Chondrocyte (in vitro differentiated cells): ENCODE results near the gene UBASH3B. TPM values are rescaled to one million over a fixed set of nuclear protein-coding genes. Genes with fewer than 3 reads are reported as not detected.
"Not testable (repeated sequence)": the region's sequence is repeated elsewhere in the genome, so short reads cannot be mapped to it uniquely, and the experiment has no call there.

ENCODE experiments used
- DNase-seq: peaks from one replicate; pipeline ENCODE4 v3.0.0; 2021; ENCODE audit warnings: mixed read lengths, low spot score
- H3K27ac Mint-ChIP-seq: one replicate; pipeline ENCODE4 v1.8.0; 2021; ENCODE audit warnings: mild to moderate bottlenecking, moderate library complexity, mixed read lengths; ENCODE audit not compliant: unreplicated experiment
- H3K27me3 Mint-ChIP-seq: 2 replicates; pipeline ENCODE4 v1.8.0; 2021; ENCODE audit warnings: low read depth, mixed read lengths
- H3K36me3 Mint-ChIP-seq: 2 replicates; pipeline ENCODE4 v1.8.0; 2021; ENCODE audit warnings: low read depth, mixed read lengths
- H3K4me1 Mint-ChIP-seq: 2 replicates; pipeline ENCODE4 v1.8.0; 2021; ENCODE audit warnings: low read depth, mild to moderate bottlenecking, mixed read lengths
- H3K4me3 Mint-ChIP-seq: one replicate; pipeline ENCODE4 v1.8.0; 2021; ENCODE audit warnings: mild to moderate bottlenecking, moderate library complexity, mixed read lengths; ENCODE audit not compliant: unreplicated experiment
- H3K9me3 Mint-ChIP-seq: 2 replicates; pipeline ENCODE4 v1.8.0; 2021; ENCODE audit warnings: low read depth, mixed read lengths
- long read RNA-seq: library from polyadenylated mRNA; stranded (forward); transcript quantifications from one replicate; pipeline ENCODE4 v2.0.0, GENCODE V29; 2021
- total RNA-seq: library from RNA; stranded (reverse); gene quantifications from 3 replicates; pipeline ENCODE4 v1.2.1, GENCODE V29; 2021
- TF ChIP-seq, protein P1 (sequence below): fragments of 200-600 bp; sonication (generic); IDR thresholded peaks from 2 replicates; pipeline ENCODE4 v1.5.0; 2021; ENCODE audit warnings: antibody characterized with exemption, mild to moderate bottlenecking, moderate library complexity

Gene UBASH3B, protein sequence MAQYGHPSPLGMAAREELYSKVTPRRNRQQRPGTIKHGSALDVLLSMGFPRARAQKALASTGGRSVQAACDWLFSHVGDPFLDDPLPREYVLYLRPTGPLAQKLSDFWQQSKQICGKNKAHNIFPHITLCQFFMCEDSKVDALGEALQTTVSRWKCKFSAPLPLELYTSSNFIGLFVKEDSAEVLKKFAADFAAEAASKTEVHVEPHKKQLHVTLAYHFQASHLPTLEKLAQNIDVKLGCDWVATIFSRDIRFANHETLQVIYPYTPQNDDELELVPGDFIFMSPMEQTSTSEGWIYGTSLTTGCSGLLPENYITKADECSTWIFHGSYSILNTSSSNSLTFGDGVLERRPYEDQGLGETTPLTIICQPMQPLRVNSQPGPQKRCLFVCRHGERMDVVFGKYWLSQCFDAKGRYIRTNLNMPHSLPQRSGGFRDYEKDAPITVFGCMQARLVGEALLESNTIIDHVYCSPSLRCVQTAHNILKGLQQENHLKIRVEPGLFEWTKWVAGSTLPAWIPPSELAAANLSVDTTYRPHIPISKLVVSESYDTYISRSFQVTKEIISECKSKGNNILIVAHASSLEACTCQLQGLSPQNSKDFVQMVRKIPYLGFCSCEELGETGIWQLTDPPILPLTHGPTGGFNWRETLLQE
- 10.4 to 14.8 TPM (median 14.4 TPM) in 3 replicates for total RNA-seq
- long read RNA-seq, full-length matches to known transcripts = 6 of 9 reads
- long read RNA-seq, partial matches to known transcripts = 1 of 9 reads
- long read RNA-seq, other reads (novel, unspliced or antisense) = 2 of 9 reads

DNA sequence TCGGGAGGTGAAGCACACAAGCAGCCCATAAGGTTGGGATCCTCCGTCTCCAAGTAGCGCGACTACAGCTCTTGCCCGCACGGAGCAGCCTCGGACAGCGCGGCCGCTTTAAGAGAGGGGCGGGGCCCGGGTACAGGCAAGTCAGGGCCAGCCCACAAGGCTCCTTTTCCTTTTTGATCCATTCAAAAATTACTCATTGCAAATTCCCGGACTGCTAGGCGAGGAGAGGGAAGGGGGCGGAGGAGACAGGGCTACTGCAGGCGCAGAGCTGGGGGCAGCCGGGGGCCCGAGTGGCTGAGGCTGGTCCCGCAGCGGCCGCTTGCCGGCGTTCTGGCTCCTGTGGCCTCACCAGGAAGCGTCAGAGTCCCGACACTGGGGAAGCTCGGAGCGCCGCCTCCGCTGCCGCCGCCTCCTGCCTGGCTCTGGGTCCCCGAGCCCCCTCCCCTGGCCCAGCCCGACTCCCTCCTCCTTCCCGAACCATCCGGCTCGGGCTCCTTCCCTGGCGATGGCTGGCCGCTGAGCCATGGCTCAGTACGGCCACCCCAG is at the start of gene UBASH3B:
TSS of gene UBASH3B (plus strand) at position 196 of the 546 bp plus-strand sequence. CDS start at position 524, 328 bp downstream.
- peak within 1 kb of the TSS; percentile 94 for H3K4me3 Mint-ChIP-seq
- no peak for DNase-seq
- TF ChIP-seq, protein P1, sequence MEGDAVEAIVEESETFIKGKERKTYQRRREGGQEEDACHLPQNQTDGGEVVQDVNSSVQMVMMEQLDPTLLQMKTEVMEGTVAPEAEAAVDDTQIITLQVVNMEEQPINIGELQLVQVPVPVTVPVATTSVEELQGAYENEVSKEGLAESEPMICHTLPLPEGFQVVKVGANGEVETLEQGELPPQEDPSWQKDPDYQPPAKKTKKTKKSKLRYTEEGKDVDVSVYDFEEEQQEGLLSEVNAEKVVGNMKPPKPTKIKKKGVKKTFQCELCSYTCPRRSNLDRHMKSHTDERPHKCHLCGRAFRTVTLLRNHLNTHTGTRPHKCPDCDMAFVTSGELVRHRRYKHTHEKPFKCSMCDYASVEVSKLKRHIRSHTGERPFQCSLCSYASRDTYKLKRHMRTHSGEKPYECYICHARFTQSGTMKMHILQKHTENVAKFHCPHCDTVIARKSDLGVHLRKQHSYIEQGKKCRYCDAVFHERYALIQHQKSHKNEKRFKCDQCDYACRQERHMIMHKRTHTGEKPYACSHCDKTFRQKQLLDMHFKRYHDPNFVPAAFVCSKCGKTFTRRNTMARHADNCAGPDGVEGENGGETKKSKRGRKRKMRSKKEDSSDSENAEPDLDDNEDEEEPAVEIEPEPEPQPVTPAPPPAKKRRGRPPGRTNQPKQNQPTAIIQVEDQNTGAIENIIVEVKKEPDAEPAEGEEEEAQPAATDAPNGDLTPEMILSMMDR = peak; percentile 46
- H3K4me1 Mint-ChIP-seq = peaks cover 23% of the 10 kb centered on the region
- peaks cover 2% of the 10 kb centered on the region for H3K27me3 Mint-ChIP-seq
- H3K36me3 Mint-ChIP-seq = no peaks in the 10 kb centered on the region
- no peaks in the 10 kb centered on the region for H3K9me3 Mint-ChIP-seq
- H3K27ac Mint-ChIP-seq = peak within 1 kb of the TSS; percentile 89

GRCh38 chr11:122607162-122607561 is 48.4 kb upstream of the UBASH3B start:
- H3K4me1 Mint-ChIP-seq, H3K9me3 Mint-ChIP-seq, DNase-seq, H3K36me3 Mint-ChIP-seq, H3K4me3 Mint-ChIP-seq, H3K27me3 Mint-ChIP-seq, H3K27ac Mint-ChIP-seq: not testable (repeated sequence)

GRCh38 chr11:122612123-122612824 is 43.2 kb upstream of the UBASH3B start:
- Mint-ChIP-seq H3K27me3 (peaks cover 3% of the 10 kb centered on the region), H3K4me3 (no peak overlapping the region), H3K4me1 (no peaks in the 10 kb centered on the region), H3K27ac (no peak overlapping the region), H3K36me3 (no peaks in the 10 kb centered on the region), H3K9me3 (no peaks in the 10 kb centered on the region)
- TF ChIP-seq, protein P1 = no peak
- no peak for DNase-seq

DNA sequence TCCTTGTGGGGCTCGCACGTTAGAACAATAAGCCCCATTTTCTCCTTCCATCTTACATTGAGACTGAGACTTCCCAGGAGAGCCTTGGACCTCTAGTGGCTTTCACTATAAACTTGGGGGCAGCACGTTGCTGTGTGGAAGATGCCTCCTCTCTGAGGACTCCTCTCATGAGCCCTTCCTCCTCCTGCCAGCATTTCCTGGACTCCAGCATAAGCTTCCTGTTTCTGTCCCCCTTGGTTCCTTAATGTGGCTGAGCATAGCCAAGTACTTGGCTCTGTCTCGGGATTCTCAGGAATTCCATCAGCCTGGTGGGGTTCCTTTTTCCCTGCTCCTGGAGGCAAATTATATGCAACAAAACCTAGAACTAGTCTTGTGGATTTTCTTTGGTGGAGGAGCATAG is 38.8 kb upstream of the UBASH3B start:
- Mint-ChIP-seq H3K9me3 (peaks cover 6% of the 10 kb centered on the region), H3K4me1 (no peaks in the 10 kb centered on the region), H3K27me3 (peaks cover 3% of the 10 kb centered on the region), H3K36me3 (no peaks in the 10 kb centered on the region), H3K4me3 (no peak overlapping the region), H3K27ac (no peak overlapping the region)
- TF ChIP-seq, protein P1 = no peak
- no peak for DNase-seq

DNA sequence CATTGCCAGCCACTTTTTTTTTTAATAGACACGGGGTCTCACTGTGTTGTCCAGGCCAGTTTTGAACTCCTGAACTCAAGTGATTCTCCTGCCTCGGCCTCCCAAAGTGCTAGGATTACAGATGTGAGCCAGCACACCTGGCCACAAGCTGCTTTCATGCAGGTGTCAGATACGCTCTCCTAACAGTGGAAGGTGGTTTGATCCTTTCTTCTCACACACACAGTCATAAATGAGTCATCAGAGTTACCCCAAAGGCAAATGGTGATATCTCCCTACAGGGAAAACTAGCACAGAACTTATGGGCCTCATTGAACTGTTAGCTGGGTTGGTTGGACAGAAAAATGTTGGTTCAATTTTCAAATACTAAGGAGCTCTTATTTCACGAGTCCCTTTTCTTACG is 38.2 kb upstream of the UBASH3B start:
- TF ChIP-seq, protein P1 = no peak

More for the DNA sequence above, 38.2 kb upstream of the UBASH3B start:
- H3K27ac Mint-ChIP-seq = no peak overlapping the region
- DNase-seq = no peak
- no peaks in the 10 kb centered on the region for H3K36me3 Mint-ChIP-seq
- H3K9me3 Mint-ChIP-seq = peaks cover 6% of the 10 kb centered on the region
- H3K27me3 Mint-ChIP-seq = peaks cover 3% of the 10 kb centered on the region
- no peaks in the 10 kb centered on the region for H3K4me1 Mint-ChIP-seq
- H3K4me3 Mint-ChIP-seq = no peak overlapping the region
